GM19372 (cell line): Measurements from ENCODE around the gene TPM3.

Source experiments
- ATAC-seq: cut with Tn5 transposase; IDR thresholded peaks from one replicate; pipeline ENCODE4 v1.9.1; 2021; ENCODE audit warnings: mild to moderate bottlenecking, low read depth, moderate library complexity; ENCODE audit not compliant: unreplicated experiment

TPM3 gene

GRCh38 chr1:154117642-154118041 is 74.3 kb downstream of the TPM3 start:
- ATAC-seq = no peak

GRCh38 chr1:154115180-154115579 is 76.7 kb downstream of the TPM3 start:
- no peak for ATAC-seq
